K562 (cell line): ENCODE measurements around the gene ACKR3. TPM values are rescaled to one million over a fixed set of nuclear protein-coding genes. Genes with fewer than 3 reads are reported as not detected.

Experiments
- ATAC-seq: fragments of 200-7000 bp; cut with Tn5 transposase; 3 replicates; pipeline ENCODE4 v1.9.1; 2020; ENCODE audit warnings: moderate library complexity
- BruUV-seq: library from RNA; stranded (reverse); fragments of 400-500 nt; replicated peaks from 2 replicates; lab custom pipeline; 2021; lab: Mats Ljungman, UMichigan
- CTCF ChIA-PET: fragments of 300-600 bp; formaldehyde crosslinking; extraction: SDS; loops from one replicate; lab custom pipeline; 2021; ENCODE audit warnings: low intra/inter-chr PET ratio; lab: Yijun Ruan, JAX
- POLR2A ChIA-PET: fragments of 300-600, 350-650 bp; sonication (Branson Sonifier 250); formaldehyde crosslinking; extraction: SDS; loops from one replicate; lab custom pipeline; 2021; ENCODE audit warnings: antibody characterized with exemption, inconsistent platforms; lab: Yijun Ruan, JAX
- DNase-seq, 4 experiments: peaks; one replicate each; pipeline versions ENCODE4 v3.0.0 to v3.0.0-alpha.2; 2011 to 2018; ENCODE audit warnings: low spot score in 3 of 4, mixed read lengths in 3 of 4; ENCODE audit errors: extremely low read depth in 1 of 4
- FAIRE-seq: peaks from 2 replicates; lab custom pipeline; 2011; peaks lifted over from hg19 to GRCh38; lab: Jason Lieb, UNC
- H2AFZ ChIP-seq: 2 replicates; pipeline ENCODE4 v1.6.0; 2011; ENCODE audit warnings: low read depth, low read length, control low read depth, inconsistent platforms
- H3K27ac ChIP-seq: fragments of 200-600 bp; 3 replicates; pipeline ENCODE4 v1.8.0; 2011; ENCODE audit warnings: low read depth, mild to moderate bottlenecking, control low read depth, inconsistent platforms, low read length, moderate library complexity, mixed read lengths; ENCODE audit errors: extremely low read depth
- H3K27me3 ChIP-seq, 2 experiments: fragments of 300-600 bp in 1 of 2; 2 replicates in 1 of 2; 3 replicates in 1 of 2; pipeline versions ENCODE4 v1.6.0 to v1.8.0; 2011; ENCODE audit warnings: inconsistent platforms in 2 of 2, low read length in 2 of 2, mild to moderate bottlenecking in 1 of 2, mixed read lengths in 1 of 2, moderate library complexity in 1 of 2; ENCODE audit not compliant: control insufficient read depth in 2 of 2, insufficient read depth in 2 of 2
- H3K36me3 ChIP-seq: fragments of 300-600 bp; 3 replicates; pipeline ENCODE4 v1.8.0; 2011; ENCODE audit warnings: mild to moderate bottlenecking, low read length, inconsistent platforms; ENCODE audit not compliant: control insufficient read depth, insufficient read depth
- H3K4me1 ChIP-seq, 2 experiments: fragments of 200-600 bp in 1 of 2; replicated peaks in 1 of 2; 2 replicates in 1 of 2; 3 replicates in 1 of 2; pipeline versions ENCODE4 v1.5.1 to v1.8.0; 2011; ENCODE audit warnings: inconsistent platforms in 2 of 2, low read length in 2 of 2, mild to moderate bottlenecking in 1 of 2, mixed read lengths in 1 of 2, moderate library complexity in 1 of 2; ENCODE audit not compliant: control insufficient read depth in 2 of 2, insufficient read depth in 2 of 2
- H3K4me2 ChIP-seq: 2 replicates; pipeline ENCODE4 v1.6.1; 2011; ENCODE audit warnings: low read length, control low read depth, inconsistent platforms, mixed read lengths; ENCODE audit not compliant: insufficient read depth
- H3K4me3 ChIP-seq: fragments of 200-600 bp; sonication (generic), shearing (Covaris generic); 2 replicates; pipeline ENCODE4 v1.5.1; 2016; ENCODE audit warnings: control low read depth, inconsistent platforms
- H3K79me2 ChIP-seq: fragments of 200-600 bp; 3 replicates; pipeline ENCODE4 v1.8.0; 2011; ENCODE audit warnings: low read length, inconsistent platforms; ENCODE audit not compliant: control insufficient read depth, insufficient read depth
- H3K9ac ChIP-seq, 2 experiments: 2 replicates each; pipeline versions ENCODE4 v1.6.0 to v1.6.1; 2011; ENCODE audit warnings: low read depth in 2 of 2, low read length in 2 of 2, control low read depth in 1 of 2, inconsistent platforms in 1 of 2, mild to moderate bottlenecking in 1 of 2, mixed read lengths in 1 of 2; ENCODE audit not compliant: insufficient read depth in 1 of 2
- H3K9me1 ChIP-seq: one replicate; pipeline ENCODE4 v1.6.0; 2011; ENCODE audit warnings: inconsistent platforms, mild to moderate bottlenecking, low read length, moderate library complexity; ENCODE audit not compliant: control insufficient read depth, insufficient read depth
- H3K9me3 ChIP-seq: replicated peaks from 2 replicates; pipeline ENCODE4 v1.5.1; 2011; ENCODE audit warnings: low read depth, low read length, inconsistent platforms; ENCODE audit not compliant: control insufficient read depth, insufficient read depth
- H4K20me1 ChIP-seq: replicated peaks from 2 replicates; pipeline ENCODE4 v1.6.1; 2011; ENCODE audit warnings: low read length, inconsistent platforms, mixed read lengths; ENCODE audit not compliant: control insufficient read depth, insufficient read depth
- ZNF324 ChIP-seq: fragments of 250-450 bp; sonication (Bioruptor Pico); IDR thresholded peaks from 2 replicates; pipeline ENCODE4 v1.4.0; 2020; ENCODE audit warnings: mild to moderate bottlenecking
- ZNF384 ChIP-seq: IDR thresholded peaks from 2 replicates; pipeline ENCODE4 v1.6.1; 2012; ENCODE audit warnings: low read depth, low read length, improper control_type of control experiment
- ZNF408 ChIP-seq: fragments of 250-450 bp; sonication (Bioruptor Pico); IDR thresholded peaks from 2 replicates; pipeline ENCODE4 v1.4.0; 2020; ENCODE audit warnings: low read depth, mild to moderate bottlenecking, moderate library complexity
- ZNF41 ChIP-seq: fragments of 250-450 bp; sonication (Bioruptor Pico); conservative IDR thresholded peaks from 2 replicates; pipeline ENCODE4 v1.4.0; 2020; ENCODE audit warnings: mild to moderate bottlenecking
- WGBS: fragments of 100-300 bp; shearing (Covaris generic); methylation state at CpG from one replicate; pipeline ENCODE4 v1.1.6; 2016; ENCODE audit warnings: low coverage, mixed read lengths; ENCODE audit not compliant: insufficient coverage; ENCODE audit errors: missing lambda C conversion rate; 5-methylcytosine and 5-hydroxymethylcytosine counted together
- in situ Hi-C: fragments of 300-500 bp; cut with MboI; formaldehyde crosslinking; loops from 4 replicates; pipeline ENCODE4 v1.15.0; 2018; ENCODE audit warnings: inconsistent platforms, mixed read lengths
- intact Hi-C: fragments of 100-400 bp; cut with micrococcal nuclease; formaldehyde crosslinking; loops from 2 replicates; pipeline ENCODE4 v1.14.2; 2022
- polyA plus RNA-seq, 8 experiments: library from polyadenylated mRNA; depleted of rRNA in 4 of 8; stranded (reverse) in 5 of 8; unstranded in 3 of 8; fragments of >200 nt; fragmentation: Nextera tagmentation in 2 of 8; fragmentation: Illumina TruSeq in 1 of 8; extraction: Ambion mirVana in 2 of 8; extraction: Trizol in 1 of 8; gene quantifications; 2 replicates each; pipeline versions ENCODE4 v1.2.1 to v1.2.3, GENCODE V29; 2011 to 2014; ENCODE audit warnings: inconsistent platforms in 1 of 8, missing spikeins in 1 of 8
- total RNA-seq, 7 experiments: library from RNA; depleted of rRNA in 6 of 7; stranded (reverse); fragments of >200 nt in 6 of 7; fragmentation: Illumina TruSeq in 2 of 7; extraction: Trizol in 2 of 7; gene quantifications; 2 replicates each; pipeline versions ENCODE4 v1.2.1 to v1.2.3, GENCODE V29; 2011 to 2021; ENCODE audit warnings: low replicate concordance in 1 of 7
- TF ChIP-seq, protein P1 (sequence below), 2 experiments: fragments of 450-650 bp; formaldehyde crosslinking in 1 of 2; IDR thresholded peaks; 2 replicates each; pipeline versions ENCODE4 v1.4.0 to v1.6.1; 2014 to 2020; ENCODE audit warnings: mild to moderate bottlenecking in 2 of 2, borderline replicate concordance in 1 of 2, low read depth in 1 of 2

The ACKR3 gene
- total and polyA plus RNA-seq, 9 of the 15 experiments (the other 6 are each of a cell fraction or from before 2014, with no cell fraction given) = 0.07 TPM; not detected in 8

DNA sequence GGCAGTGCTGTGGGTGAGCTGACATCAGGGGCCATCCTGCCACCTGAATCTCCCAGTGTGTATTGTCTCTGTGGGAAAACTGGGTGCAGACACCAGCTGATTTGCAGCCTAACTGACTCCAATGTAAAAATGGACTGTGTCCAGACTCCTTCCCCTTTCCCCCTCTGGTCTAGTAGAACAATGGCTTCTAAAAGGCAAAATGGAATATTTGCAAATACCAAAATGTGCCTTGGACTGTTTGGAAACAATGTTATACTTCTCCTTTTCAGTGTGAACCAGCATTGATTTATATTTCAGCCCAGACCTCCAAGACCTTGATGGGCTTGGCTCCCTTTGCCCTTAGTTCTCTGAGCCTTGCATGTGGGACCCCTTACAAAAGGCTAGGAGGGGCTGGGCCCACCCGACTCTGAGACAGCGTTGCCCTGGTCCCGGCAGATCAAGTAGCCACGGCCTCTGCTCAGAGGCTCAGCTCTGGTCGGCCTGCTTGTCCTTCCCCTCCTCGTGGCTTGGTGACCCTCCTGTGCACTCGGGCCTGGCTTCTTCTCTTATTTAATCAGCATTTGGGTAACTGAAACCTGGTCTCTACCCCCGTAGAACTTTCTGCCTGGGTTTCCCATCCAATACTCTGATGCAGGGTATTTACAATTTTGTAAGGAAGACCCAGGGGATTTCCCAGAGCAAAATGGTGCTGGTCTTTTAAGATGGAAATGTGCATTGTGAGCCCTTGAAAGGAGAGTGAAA lies 18.0 kb upstream of the ACKR3 start:
- POLR2A ChIA-PET = interaction anchor here (0.7 kb wide), 1 partner anchor 13 kb away, joined by 3 read pairs; no protein-coding TSS in a partner anchor
- in situ Hi-C loops (no loop called here), intact Hi-C loops (no loop called here)
- WGBS = 0% methylated on average over 1 of the region's 8 CpGs
- Histone ChIP-seq H3K4me3 (no peak overlapping the region), H4K20me1 (no peaks in the 10 kb centered on the region), H3K27ac (no peak overlapping the region), H3K27me3 (peaks cover 0 to 5% of the 10 kb centered on the region in 2 experiments; a peak in 1 of 5 replicates), H3K4me1 (no peaks in the 10 kb centered on the region), H3K9me3 (no peaks in the 10 kb centered on the region), H3K9ac (no peak overlapping the region), H3K4me2 (no peak overlapping the region), H2AFZ (no peak overlapping the region), H3K36me3 (no peaks in the 10 kb centered on the region), H3K79me2 (no peaks in the 10 kb centered on the region), H3K9me1 (no peaks in the 10 kb centered on the region)
- DNase-seq (no peak), FAIRE-seq (no peak), ATAC-seq (no peak)
- BruUV-seq = no TSS peak
- TF ChIP-seq ZNF41 = no peak
- TF ChIP-seq ZNF384 = no peak
- CTCF ChIA-PET = no interaction called here

DNA sequence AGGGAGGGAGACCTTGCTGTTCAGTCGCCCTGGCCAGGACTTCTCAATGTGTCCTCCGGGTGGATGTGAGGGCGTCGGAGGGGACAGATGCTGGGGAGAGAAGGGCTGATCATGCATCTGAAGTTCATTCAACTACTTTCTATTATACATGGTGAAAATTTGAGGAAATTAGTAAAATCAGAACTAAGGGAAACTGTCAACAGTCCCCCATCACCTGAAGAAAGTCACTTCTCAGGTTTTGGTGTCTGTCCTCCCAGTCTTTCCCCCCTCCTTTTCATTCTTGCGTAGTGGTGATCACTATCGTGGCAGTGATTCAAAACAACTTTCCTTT lies 17.4 kb upstream of the ACKR3 start:
- intact Hi-C loops (no loop called here), in situ Hi-C loops (no loop called here)
- TF ChIP-seq ZNF408 (CRISPR knock-in tag) = no peak
- TF ChIP-seq ZNF324 (CRISPR knock-in tag) = no peak
- TF ChIP-seq, protein P1, sequence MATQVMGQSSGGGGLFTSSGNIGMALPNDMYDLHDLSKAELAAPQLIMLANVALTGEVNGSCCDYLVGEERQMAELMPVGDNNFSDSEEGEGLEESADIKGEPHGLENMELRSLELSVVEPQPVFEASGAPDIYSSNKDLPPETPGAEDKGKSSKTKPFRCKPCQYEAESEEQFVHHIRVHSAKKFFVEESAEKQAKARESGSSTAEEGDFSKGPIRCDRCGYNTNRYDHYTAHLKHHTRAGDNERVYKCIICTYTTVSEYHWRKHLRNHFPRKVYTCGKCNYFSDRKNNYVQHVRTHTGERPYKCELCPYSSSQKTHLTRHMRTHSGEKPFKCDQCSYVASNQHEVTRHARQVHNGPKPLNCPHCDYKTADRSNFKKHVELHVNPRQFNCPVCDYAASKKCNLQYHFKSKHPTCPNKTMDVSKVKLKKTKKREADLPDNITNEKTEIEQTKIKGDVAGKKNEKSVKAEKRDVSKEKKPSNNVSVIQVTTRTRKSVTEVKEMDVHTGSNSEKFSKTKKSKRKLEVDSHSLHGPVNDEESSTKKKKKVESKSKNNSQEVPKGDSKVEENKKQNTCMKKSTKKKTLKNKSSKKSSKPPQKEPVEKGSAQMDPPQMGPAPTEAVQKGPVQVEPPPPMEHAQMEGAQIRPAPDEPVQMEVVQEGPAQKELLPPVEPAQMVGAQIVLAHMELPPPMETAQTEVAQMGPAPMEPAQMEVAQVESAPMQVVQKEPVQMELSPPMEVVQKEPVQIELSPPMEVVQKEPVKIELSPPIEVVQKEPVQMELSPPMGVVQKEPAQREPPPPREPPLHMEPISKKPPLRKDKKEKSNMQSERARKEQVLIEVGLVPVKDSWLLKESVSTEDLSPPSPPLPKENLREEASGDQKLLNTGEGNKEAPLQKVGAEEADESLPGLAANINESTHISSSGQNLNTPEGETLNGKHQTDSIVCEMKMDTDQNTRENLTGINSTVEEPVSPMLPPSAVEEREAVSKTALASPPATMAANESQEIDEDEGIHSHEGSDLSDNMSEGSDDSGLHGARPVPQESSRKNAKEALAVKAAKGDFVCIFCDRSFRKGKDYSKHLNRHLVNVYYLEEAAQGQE (IDR thresholded peaks at IDR 0.05; ENCODE audit: borderline replicate concordance) = no peak
- TF ChIP-seq, protein P1 (CRISPR knock-in tag; IDR thresholded peaks at IDR 0.05; ENCODE audit: low read depth) = no peak
- WGBS = 3% methylated on average over 6 of the region's 6 CpGs
- Histone ChIP-seq H3K27ac (no peak overlapping the region), H3K9ac (no peak overlapping the region), H4K20me1 (no peaks in the 10 kb centered on the region), H3K9me1 (no peaks in the 10 kb centered on the region), H2AFZ (no peak overlapping the region), H3K4me2 (no peak overlapping the region), H3K36me3 (no peaks in the 10 kb centered on the region), H3K9me3 (no peaks in the 10 kb centered on the region), H3K4me3 (no peak overlapping the region), H3K79me2 (no peaks in the 10 kb centered on the region), H3K4me1 (no peaks in the 10 kb centered on the region), H3K27me3 (peaks cover 0 to 5% of the 10 kb centered on the region in 2 experiments; a peak in 1 of 5 replicates)
- DNase-seq (no peak), ATAC-seq (no peak), FAIRE-seq (no peak)
- ChIA-PET POLR2A (interaction anchor here (0.7 kb wide), 1 partner anchor 14 kb away, joined by 3 read pairs; no protein-coding TSS in a partner anchor), CTCF (no interaction called here)
- BruUV-seq = no TSS peak
